ENCODE data around the gene FIGNL1. TPM values are rescaled to one million over a fixed set of nuclear protein-coding genes. Genes with fewer than 3 reads are reported as not detected.

The FIGNL1 gene
- total RNA-seq, 1 donor from 2014 or later = 26.9 TPM

- peaks cover 12% of the 10 kb centered on the region for H3K4me1 Mint-ChIP-seq (ENCODE audit: low read depth)
- peaks cover 10% of the 10 kb centered on the region for H3K36me3 Mint-ChIP-seq (ENCODE audit: insufficient read depth)
- H3K9me3 Mint-ChIP-seq (ENCODE audit: low read depth) = peaks cover 13% of the 10 kb centered on the region
- no peak overlapping the region for H3K4me3 Mint-ChIP-seq (ENCODE audit: low read depth)
- H3K27me3 Mint-ChIP-seq = peaks cover 3% of the 10 kb centered on the region
- no peak overlapping the region for H3K27ac Mint-ChIP-seq
- TF ChIP-seq, protein P1, sequence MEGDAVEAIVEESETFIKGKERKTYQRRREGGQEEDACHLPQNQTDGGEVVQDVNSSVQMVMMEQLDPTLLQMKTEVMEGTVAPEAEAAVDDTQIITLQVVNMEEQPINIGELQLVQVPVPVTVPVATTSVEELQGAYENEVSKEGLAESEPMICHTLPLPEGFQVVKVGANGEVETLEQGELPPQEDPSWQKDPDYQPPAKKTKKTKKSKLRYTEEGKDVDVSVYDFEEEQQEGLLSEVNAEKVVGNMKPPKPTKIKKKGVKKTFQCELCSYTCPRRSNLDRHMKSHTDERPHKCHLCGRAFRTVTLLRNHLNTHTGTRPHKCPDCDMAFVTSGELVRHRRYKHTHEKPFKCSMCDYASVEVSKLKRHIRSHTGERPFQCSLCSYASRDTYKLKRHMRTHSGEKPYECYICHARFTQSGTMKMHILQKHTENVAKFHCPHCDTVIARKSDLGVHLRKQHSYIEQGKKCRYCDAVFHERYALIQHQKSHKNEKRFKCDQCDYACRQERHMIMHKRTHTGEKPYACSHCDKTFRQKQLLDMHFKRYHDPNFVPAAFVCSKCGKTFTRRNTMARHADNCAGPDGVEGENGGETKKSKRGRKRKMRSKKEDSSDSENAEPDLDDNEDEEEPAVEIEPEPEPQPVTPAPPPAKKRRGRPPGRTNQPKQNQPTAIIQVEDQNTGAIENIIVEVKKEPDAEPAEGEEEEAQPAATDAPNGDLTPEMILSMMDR (IDR thresholded peaks at IDR 0.05; ENCODE audit: unreplicated experiment) = no peak
- DNase-seq (ENCODE audit: low spot score, unreplicated experiment) = no peak
Observed at GRCh38 chr7:50495746-50496145, 45.6 kb upstream of the FIGNL1 start.

DNA sequence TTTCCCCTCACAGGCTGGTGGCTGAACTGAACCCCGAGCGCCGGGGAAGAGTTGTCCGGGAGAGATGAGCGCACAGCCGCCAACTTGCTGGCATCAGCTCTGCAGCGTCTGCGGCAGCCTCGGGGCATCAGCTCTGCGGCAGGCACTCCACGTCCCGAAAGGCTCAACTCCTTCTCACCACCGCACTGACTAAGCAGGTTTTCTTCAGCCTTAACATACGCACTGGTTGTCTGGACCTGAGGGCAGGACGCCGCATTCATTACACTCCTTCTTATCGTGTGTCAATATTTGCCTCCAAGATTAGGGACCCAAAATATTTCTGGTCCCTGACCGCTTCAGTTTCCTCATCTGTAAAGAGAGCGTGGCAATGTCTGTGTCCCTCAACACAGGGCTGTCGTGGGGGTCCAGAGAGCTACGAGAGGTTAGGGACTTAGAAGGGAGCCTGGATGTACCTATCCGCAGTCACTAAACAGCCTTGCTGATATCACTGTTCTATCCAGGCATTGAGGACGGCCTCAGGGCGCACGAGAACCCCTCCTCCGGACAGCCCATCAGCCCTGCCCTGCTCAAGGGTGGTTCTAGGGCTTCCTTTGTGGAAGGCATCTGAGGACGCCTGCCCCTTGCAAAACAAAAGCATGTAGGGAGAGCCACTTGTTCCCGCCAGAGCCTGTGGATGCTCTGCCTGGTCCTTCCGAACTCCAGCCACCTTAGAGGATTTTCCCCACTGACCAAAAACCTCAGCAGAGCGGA is 42.8 kb upstream of the FIGNL1 start:
- Mint-ChIP-seq H3K4me3 (ENCODE audit: low read depth) (no peak overlapping the region), H3K4me1 (ENCODE audit: low read depth) (peaks cover 12% of the 10 kb centered on the region), H3K9me3 (ENCODE audit: low read depth) (peaks cover 13% of the 10 kb centered on the region), H3K27ac (no peak overlapping the region), H3K27me3 (no peaks in the 10 kb centered on the region), H3K36me3 (ENCODE audit: insufficient read depth) (peaks cover 11% of the 10 kb centered on the region)
- DNase-seq (ENCODE audit: low spot score, unreplicated experiment) = no peak
- TF ChIP-seq, protein P1 (IDR thresholded peaks at IDR 0.05; ENCODE audit: unreplicated experiment) = no peak

DNA sequence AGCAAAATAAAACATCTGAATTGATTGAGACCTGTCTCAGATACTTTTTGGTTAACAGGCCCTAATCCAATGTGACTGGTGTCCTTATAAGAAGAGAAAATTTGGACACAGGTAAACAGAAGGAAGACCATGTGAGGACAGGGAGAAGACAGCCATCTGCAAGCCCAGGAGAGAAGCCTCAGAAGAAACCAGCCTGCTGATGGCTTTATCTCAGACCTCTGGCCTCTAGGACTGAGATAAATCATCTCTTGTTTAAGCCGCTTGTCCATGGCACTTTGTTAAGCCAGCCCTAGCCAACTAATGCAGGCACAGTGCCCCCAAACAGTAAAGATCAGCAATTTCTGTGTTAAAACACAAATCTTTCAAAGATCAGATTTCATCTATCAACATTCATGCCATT is 41.8 kb upstream of the FIGNL1 start:
- TF ChIP-seq, protein P1 (IDR thresholded peaks at IDR 0.05; ENCODE audit: unreplicated experiment) = no peak
- Mint-ChIP-seq H3K4me1 (ENCODE audit: low read depth) (peaks cover 9% of the 10 kb centered on the region), H3K9me3 (ENCODE audit: low read depth) (peaks cover 13% of the 10 kb centered on the region), H3K4me3 (ENCODE audit: low read depth) (no peak overlapping the region), H3K36me3 (ENCODE audit: insufficient read depth) (peaks cover 11% of the 10 kb centered on the region), H3K27me3 (no peaks in the 10 kb centered on the region), H3K27ac (no peak overlapping the region)
- DNase-seq (ENCODE audit: low spot score, unreplicated experiment) = no peak

DNA sequence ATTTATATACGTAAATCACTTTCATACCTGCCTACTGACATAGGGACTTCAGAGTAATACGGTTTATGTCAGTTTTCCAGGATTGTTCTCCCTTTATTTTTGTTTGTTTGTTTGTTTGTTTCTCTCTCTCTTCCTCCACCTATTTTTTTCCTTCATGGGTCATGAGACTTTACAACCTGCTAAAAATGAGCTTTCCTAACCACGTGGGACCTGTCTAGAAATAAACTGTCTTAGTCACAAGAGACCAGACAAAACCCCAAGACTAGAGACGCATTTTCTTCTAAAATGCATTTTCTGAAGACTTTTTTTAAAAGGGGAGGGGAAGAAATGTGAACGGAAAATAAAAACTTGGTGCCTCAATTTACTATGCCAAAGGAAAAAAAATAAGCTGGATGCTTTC is 41.1 kb upstream of the FIGNL1 start:
- Mint-ChIP-seq H3K4me3 (ENCODE audit: low read depth) (no peak overlapping the region), H3K9me3 (ENCODE audit: low read depth) (peaks cover 13% of the 10 kb centered on the region), H3K27ac (no peak overlapping the region), H3K4me1 (ENCODE audit: low read depth) (peaks cover 4% of the 10 kb centered on the region), H3K27me3 (no peaks in the 10 kb centered on the region), H3K36me3 (ENCODE audit: insufficient read depth) (peaks cover 11% of the 10 kb centered on the region)
- TF ChIP-seq, protein P1 (IDR thresholded peaks at IDR 0.05; ENCODE audit: unreplicated experiment) = no peak
- no peak for DNase-seq (ENCODE audit: low spot score, unreplicated experiment)

DNA sequence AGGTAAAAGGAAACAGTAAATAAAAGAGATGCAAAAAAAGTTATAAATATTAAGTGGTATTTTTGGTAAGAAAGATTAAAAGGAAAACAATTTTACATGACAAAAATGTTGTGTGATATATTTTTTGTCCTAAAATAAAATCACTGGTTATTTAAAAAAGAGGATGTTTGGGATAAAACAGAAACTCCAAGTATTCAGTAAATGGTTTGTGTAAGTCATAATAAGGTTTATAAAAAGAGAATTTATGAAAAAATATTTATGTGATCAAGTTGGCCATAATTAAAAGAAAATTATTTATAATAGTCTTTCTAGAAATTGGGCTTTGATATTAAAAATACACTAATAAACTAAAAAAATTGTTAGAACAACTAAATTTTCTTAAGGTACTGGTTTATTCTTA is 38.2 kb upstream of the FIGNL1 start:
- no peak for DNase-seq (ENCODE audit: low spot score, unreplicated experiment)
- Mint-ChIP-seq H3K36me3 (ENCODE audit: insufficient read depth) (peaks cover 8% of the 10 kb centered on the region), H3K27me3 (no peaks in the 10 kb centered on the region), H3K9me3 (ENCODE audit: low read depth) (peaks cover 9% of the 10 kb centered on the region), H3K27ac (no peak overlapping the region), H3K4me1 (ENCODE audit: low read depth) (peaks cover 4% of the 10 kb centered on the region), H3K4me3 (ENCODE audit: low read depth) (no peak overlapping the region)
- TF ChIP-seq, protein P1 (IDR thresholded peaks at IDR 0.05; ENCODE audit: unreplicated experiment) = no peak
